A673 (cell line): ENCODE data around the gene ADGRG3.

Experiments
- EZH2 ChIP-seq: fragments of 200-600 bp; sonication (generic); IDR thresholded peaks from 2 replicates; pipeline ENCODE4 v1.6.1; 2017; ENCODE audit warnings: borderline replicate concordance, low read depth, mild to moderate bottlenecking, mixed read lengths, antibody characterized with exemption, low read length; ENCODE audit not compliant: poor library complexity, severe bottlenecking
- TF ChIP-seq, protein P1 (sequence below): fragments of 300-800, 200-600 bp; sonication (generic); conservative IDR thresholded peaks from 2 replicates; pipeline ENCODE4 v1.5.1; 2017; ENCODE audit warnings: low read depth, mild to moderate bottlenecking, antibody characterized with exemption, low read length, moderate library complexity, mixed read lengths

DNA sequence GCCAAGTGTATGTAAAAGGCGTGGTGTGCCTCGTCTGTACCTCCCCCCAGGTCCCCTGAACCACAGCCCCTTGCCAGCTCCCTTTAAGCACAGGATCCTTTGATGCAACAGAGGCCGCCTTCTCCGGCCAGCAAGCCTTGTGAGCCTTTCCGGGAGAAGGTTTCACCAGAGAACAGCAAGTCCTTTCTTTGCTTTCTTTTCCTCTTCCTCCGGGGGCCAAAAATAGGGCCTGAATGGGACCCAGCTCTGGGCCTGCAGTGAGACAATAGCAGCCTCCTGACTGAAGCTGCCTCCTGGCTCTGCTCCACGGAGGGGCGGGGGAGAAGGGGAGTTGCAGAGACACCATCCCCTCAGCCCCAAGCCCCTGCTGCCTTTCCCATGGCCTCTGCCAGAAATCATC, 30.7 kb upstream of the ADGRG3 start:
- TF ChIP-seq, protein P1, sequence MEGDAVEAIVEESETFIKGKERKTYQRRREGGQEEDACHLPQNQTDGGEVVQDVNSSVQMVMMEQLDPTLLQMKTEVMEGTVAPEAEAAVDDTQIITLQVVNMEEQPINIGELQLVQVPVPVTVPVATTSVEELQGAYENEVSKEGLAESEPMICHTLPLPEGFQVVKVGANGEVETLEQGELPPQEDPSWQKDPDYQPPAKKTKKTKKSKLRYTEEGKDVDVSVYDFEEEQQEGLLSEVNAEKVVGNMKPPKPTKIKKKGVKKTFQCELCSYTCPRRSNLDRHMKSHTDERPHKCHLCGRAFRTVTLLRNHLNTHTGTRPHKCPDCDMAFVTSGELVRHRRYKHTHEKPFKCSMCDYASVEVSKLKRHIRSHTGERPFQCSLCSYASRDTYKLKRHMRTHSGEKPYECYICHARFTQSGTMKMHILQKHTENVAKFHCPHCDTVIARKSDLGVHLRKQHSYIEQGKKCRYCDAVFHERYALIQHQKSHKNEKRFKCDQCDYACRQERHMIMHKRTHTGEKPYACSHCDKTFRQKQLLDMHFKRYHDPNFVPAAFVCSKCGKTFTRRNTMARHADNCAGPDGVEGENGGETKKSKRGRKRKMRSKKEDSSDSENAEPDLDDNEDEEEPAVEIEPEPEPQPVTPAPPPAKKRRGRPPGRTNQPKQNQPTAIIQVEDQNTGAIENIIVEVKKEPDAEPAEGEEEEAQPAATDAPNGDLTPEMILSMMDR: no peak
- TF ChIP-seq EZH2: no peak
